ENCODE data around the gene LRG1. TPM values are rescaled to one million over a fixed set of nuclear protein-coding genes. Genes with fewer than 3 reads are reported as not detected.

Gene LRG1
- total and polyA plus RNA-seq, 2 of the 13 experiments (the other 11 are each of a cell fraction or from before 2014, with no cell fraction given) = 12.0 to 39.3 TPM

GRCh38 chr19:4539693-4540581 lies at the start of gene LRG1 (continued):
- TF ChIP-seq ZNF143 (CRISPR knock-in tag; IDR thresholded peaks at IDR 0.05) = no peak
- no peak for TF ChIP-seq DNMT1 (CRISPR knock-in tag; IDR thresholded peaks at IDR 0.05)
- TF ChIP-seq ZNF264 (CRISPR knock-in tag; IDR thresholded peaks at IDR 0.05) = 0 out of 2 replicates have a peak, but pooled peaks have one; percentile 27
- no peak for TF ChIP-seq E2F5 (CRISPR knock-in tag; conservative IDR thresholded peaks at IDR 0.05)
- peak; percentile 87 for TF ChIP-seq ZNF281 (CRISPR knock-in tag; IDR thresholded peaks at IDR 0.05; ENCODE audit: borderline replicate concordance)
- no peak for TF ChIP-seq SRSF4 (IDR thresholded peaks at IDR 0.05; ENCODE audit: low read depth, low read length, poor library complexity, severe bottlenecking)
- no peak for TF ChIP-seq KLF13 (CRISPR knock-in tag; IDR thresholded peaks at IDR 0.05)
- no peak for TF ChIP-seq SALL2 (CRISPR knock-in tag; IDR thresholded peaks at IDR 0.05)
- TF ChIP-seq ZNF274 (CRISPR knock-in tag; IDR thresholded peaks at IDR 0.05) = no peak
- peak in 1 of 2 experiments; percentile 34; a peak in 1 of 4 replicates for TF ChIP-seq HMGXB4 (CRISPR knock-in tag; IDR thresholded peaks at IDR 0.05; ENCODE audit: borderline replicate concordance in 1 of 2, low read depth in 1 of 2)
- TF ChIP-seq KAT2B (IDR thresholded peaks at IDR 0.05; ENCODE audit: borderline replicate concordance, low read depth, low read length) = no peak
- peak; percentile 96 for TF ChIP-seq DR1 (CRISPR knock-in tag; IDR thresholded peaks at IDR 0.05)
- no peak for TF ChIP-seq RFXANK (CRISPR knock-in tag; IDR thresholded peaks at IDR 0.05)
- peak; percentile 68 for TF ChIP-seq PHF8 (CRISPR knock-in tag; IDR thresholded peaks at IDR 0.05)
- no peak for TF ChIP-seq FOXK2 (IDR thresholded peaks at IDR 0.05)
- TF ChIP-seq PREB (CRISPR knock-in tag; IDR thresholded peaks at IDR 0.05) = no peak
- no peak for TF ChIP-seq ZNF839 (CRISPR knock-in tag; IDR thresholded peaks at IDR 0.05; ENCODE audit: borderline replicate concordance)
- no peak for TF ChIP-seq ZC3H4 (CRISPR knock-in tag; IDR thresholded peaks at IDR 0.05; ENCODE audit: borderline replicate concordance)
- TF ChIP-seq LCORL (IDR thresholded peaks at IDR 0.05) = no peak
- peak; percentile 76 for TF ChIP-seq LCORL (CRISPR knock-in tag; IDR thresholded peaks at IDR 0.05)
- no peak for TF ChIP-seq ZNF282 (IDR thresholded peaks at IDR 0.05; ENCODE audit: partially characterized antibody)
- TF ChIP-seq ZUFSP (CRISPR knock-in tag; IDR thresholded peaks at IDR 0.05; ENCODE audit: borderline replicate concordance) = no peak
